ENCODE results near the gene ZMAT2. TPM values are rescaled to one million over a fixed set of nuclear protein-coding genes. Genes with fewer than 3 reads are reported as not detected.
A peak's percentile ranks its signal among the peaks of the same experiment; 100 is the strongest.
"Not testable (repeated sequence)": the region's sequence is repeated elsewhere in the genome, so short reads cannot be mapped to it uniquely, and the experiment has no call there.

The ZMAT2 gene
- total RNA-seq, result 34.2 TPM

- H3K4me3 ChIP-seq (ENCODE audit: low read length), result peak within 1 kb of the TSS; percentile 96
- H3K4me1 ChIP-seq (ENCODE audit: insufficient read depth, low read length), result peaks cover 19% of the 10 kb centered on the region
- H3K27me3 ChIP-seq (ENCODE audit: insufficient read depth, low read length), result no peaks in the 10 kb centered on the region
- no peaks in the 10 kb centered on the region for H3K9me3 ChIP-seq (ENCODE audit: low read depth, low read length)
These were observed at the start of gene ZMAT2 for GRCh38 chr5:140700177-140701144. ZMAT2 (plus strand) TSS chr5:140700447; CDS start chr5:140700461, 14 bp downstream.

- peaks cover 4% of the 10 kb centered on the region for H3K4me1 ChIP-seq (ENCODE audit: insufficient read depth, low read length)
- H3K27me3 ChIP-seq (ENCODE audit: insufficient read depth, low read length), result no peaks in the 10 kb centered on the region
- H3K4me3 ChIP-seq (ENCODE audit: low read length), result no peak overlapping the region
- no peaks in the 10 kb centered on the region for H3K9me3 ChIP-seq (ENCODE audit: low read depth, low read length)
These were observed 41.4 kb upstream of the ZMAT2 start for GRCh38 chr5:140658870-140659269.

DNA sequence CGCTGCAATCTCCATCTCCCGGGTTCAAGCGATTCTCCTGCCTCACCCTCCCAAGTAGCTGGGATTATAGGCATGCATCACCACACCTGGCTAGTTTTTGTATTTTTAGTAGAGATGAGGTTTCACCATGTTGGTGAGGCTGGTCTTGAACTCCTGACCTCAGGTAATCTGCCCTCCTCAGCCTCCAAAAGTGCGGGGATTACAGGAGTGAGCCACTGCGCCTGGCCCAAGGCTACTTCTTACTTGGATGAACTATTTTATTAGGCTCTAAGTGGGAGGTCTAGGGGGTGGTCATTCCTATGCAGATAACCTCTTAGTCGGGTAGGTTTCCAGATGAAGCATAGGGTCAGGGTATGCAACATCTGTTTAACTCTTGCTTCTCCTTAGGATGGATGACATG lies 39.9 kb upstream of the ZMAT2 start:
- not testable (repeated sequence) for H3K9me3 ChIP-seq (ENCODE audit: low read depth, low read length); H3K27me3 ChIP-seq (ENCODE audit: insufficient read depth, low read length); H3K4me3 ChIP-seq (ENCODE audit: low read length)
- peaks cover 11% of the 10 kb centered on the region for H3K4me1 ChIP-seq (ENCODE audit: insufficient read depth, low read length)

DNA sequence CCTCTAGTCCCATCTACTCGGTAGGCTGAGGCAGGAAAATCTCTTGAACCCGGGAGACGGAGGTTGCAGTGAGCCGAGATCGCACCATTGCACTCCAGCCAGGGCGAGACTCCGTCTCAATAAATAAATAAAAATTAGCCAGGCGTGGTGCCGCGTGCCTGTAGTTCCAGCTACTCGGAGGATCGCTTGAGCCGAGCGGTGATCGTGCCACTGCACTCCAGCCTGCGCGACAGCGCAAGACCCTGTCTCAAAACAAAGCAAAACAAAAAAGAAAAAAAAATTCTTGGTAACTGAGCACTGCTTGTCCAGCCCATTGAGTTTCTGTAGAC lies 36.3 kb upstream of the ZMAT2 start:
- Histone ChIP-seq H3K27me3 (ENCODE audit: insufficient read depth, low read length) (no peaks in the 10 kb centered on the region), H3K4me1 (ENCODE audit: insufficient read depth, low read length) (peaks cover 22% of the 10 kb centered on the region), H3K9me3 (ENCODE audit: low read depth, low read length) (no peaks in the 10 kb centered on the region), H3K4me3 (ENCODE audit: low read length) (peak overlapping the region; percentile 85)

- H3K27me3 ChIP-seq (ENCODE audit: insufficient read depth, low read length), result no peaks in the 10 kb centered on the region
- H3K9me3 ChIP-seq (ENCODE audit: low read depth, low read length), result no peaks in the 10 kb centered on the region
- H3K4me3 ChIP-seq (ENCODE audit: low read length), result peak within 1 kb of the TSS; percentile 85
These were observed 35.7 kb upstream of the ZMAT2 start, which contains the start of gene WDR55 for GRCh38 chr5:140664359-140665119. WDR55 (plus strand) TSS chr5:140664904; CDS start chr5:140664913, 9 bp downstream.

GRCh38 chr5:140671035-140671434 lies 29.2 kb upstream of the ZMAT2 start:
- not testable (repeated sequence) for H3K27me3 ChIP-seq (ENCODE audit: insufficient read depth, low read length); H3K4me3 ChIP-seq (ENCODE audit: low read length); H3K9me3 ChIP-seq (ENCODE audit: low read depth, low read length); H3K4me1 ChIP-seq (ENCODE audit: insufficient read depth, low read length)

More at GRCh38 chr5:140664359-140665119, 35.7 kb upstream of the ZMAT2 start, which contains the start of gene WDR55:
- H3K4me1 ChIP-seq (ENCODE audit: insufficient read depth, low read length), result peaks cover 22% of the 10 kb centered on the region

GRCh38 chr5:140671472-140672125 lies 28.6 kb upstream of the ZMAT2 start:
- Histone ChIP-seq H3K4me3 (ENCODE audit: low read length) (no peak overlapping the region), H3K9me3 (ENCODE audit: low read depth, low read length) (no peaks in the 10 kb centered on the region), H3K4me1 (ENCODE audit: insufficient read depth, low read length) (no peaks in the 10 kb centered on the region), H3K27me3 (ENCODE audit: insufficient read depth, low read length) (no peaks in the 10 kb centered on the region)

GRCh38 chr5:140672455-140673186 lies 27.6 kb upstream of the ZMAT2 start:
- Histone ChIP-seq H3K27me3 (ENCODE audit: insufficient read depth, low read length) (no peaks in the 10 kb centered on the region), H3K9me3 (ENCODE audit: low read depth, low read length) (no peaks in the 10 kb centered on the region), H3K4me1 (ENCODE audit: insufficient read depth, low read length) (no peaks in the 10 kb centered on the region), H3K4me3 (ENCODE audit: low read length) (no peak overlapping the region)

DNA sequence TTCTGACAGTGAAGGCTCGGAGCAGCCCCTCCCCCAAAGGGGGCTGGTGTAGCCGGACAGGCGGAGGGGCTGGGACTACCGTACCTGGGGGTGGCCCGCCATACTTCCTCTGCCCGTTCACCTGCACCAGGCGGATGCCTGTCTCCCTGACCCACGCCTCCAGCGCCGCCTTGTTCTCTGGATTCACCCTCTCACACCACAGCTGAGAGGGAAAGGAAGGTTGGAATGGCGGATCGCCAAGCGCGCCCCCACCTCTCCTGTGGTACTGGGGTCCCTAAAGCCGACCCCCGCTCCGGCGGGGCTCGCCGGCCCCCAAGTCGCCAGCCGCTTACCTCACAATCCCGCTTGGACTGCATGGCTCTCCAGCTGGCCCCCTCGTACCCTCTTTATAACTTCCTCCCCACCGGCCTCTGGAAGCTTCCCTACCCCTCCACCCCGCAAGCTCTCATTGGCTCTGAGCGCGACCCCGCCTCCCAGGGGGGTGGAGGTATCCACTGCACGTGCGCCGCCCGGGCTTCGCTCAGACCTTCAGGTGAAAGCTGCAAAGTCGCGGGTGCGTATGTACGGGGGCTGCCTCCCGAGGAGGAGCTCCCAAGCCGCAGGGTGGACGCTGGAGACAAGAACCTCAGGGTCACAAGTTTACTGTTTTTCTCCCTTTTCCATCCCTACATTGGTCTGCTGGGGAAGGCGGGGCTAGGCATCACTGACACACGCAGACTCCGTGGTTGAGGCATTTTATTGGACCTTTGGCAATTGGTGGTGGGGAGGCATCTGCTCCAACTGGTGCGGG lies 26.9 kb upstream of the ZMAT2 start, which contains the start of gene DND1:
DND1 (minus strand) TSS at position 390 of the 790 bp plus-strand sequence; CDS start at position 356, 34 bp downstream.
- Histone ChIP-seq H3K4me1 (ENCODE audit: insufficient read depth, low read length) (no peaks in the 10 kb centered on the region), H3K27me3 (ENCODE audit: insufficient read depth, low read length) (no peaks in the 10 kb centered on the region), H3K4me3 (ENCODE audit: low read length) (no peak within 1 kb of the TSS), H3K9me3 (ENCODE audit: low read depth, low read length) (no peaks in the 10 kb centered on the region)

DNA sequence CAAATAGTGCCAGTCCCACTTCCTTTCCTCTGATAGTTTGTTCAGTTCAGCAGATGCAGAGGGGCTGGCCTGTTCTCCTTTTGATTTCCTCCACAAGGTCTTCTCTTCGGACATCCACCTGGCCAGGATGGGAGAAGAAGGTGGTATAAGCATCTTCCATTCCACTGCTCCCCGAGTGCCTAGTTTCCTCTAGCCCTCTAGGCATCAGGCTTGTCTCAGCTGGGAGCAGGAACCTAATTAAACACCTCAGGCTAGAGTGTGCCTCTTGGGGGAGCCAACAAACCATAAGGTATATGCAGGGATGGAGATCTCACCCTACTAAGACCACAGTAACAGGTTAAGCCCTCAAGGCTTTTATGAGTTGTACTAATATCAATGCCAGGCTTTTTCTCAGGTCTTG lies 26.0 kb upstream of the ZMAT2 start:
- Histone ChIP-seq H3K4me1 (ENCODE audit: insufficient read depth, low read length) (no peaks in the 10 kb centered on the region), H3K27me3 (ENCODE audit: insufficient read depth, low read length) (no peaks in the 10 kb centered on the region), H3K9me3 (ENCODE audit: low read depth, low read length) (no peaks in the 10 kb centered on the region), H3K4me3 (ENCODE audit: low read length) (no peak overlapping the region)

GRCh38 chr5:140674629-140675028 lies 25.6 kb upstream of the ZMAT2 start:
- Histone ChIP-seq H3K9me3 (ENCODE audit: low read depth, low read length) (no peaks in the 10 kb centered on the region), H3K4me1 (ENCODE audit: insufficient read depth, low read length) (no peaks in the 10 kb centered on the region), H3K27me3 (ENCODE audit: insufficient read depth, low read length) (no peaks in the 10 kb centered on the region), H3K4me3 (ENCODE audit: low read length) (no peak overlapping the region)

DNA sequence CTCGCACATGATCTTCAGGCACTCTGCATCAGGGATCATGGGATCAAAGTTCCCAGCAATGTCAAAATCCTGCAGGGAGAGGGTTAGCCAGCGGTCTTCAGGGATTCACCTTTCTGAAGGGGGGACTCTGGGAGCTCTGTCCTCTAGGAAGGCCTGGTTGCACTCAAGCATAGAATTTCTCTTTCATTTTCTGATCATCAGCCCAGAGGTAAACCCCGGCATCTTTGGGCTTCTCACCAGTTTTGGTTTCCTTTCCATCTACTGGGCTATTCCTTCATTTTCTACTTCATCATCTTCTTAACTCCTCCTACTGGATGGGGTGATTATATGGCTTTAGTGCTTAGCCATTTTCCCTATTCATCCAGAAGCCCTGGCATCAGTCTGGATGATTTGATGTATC lies 22.3 kb upstream of the ZMAT2 start:
- Histone ChIP-seq H3K4me3 (ENCODE audit: low read length) (no peak overlapping the region), H3K9me3 (ENCODE audit: low read depth, low read length) (no peaks in the 10 kb centered on the region), H3K4me1 (ENCODE audit: insufficient read depth, low read length) (no peaks in the 10 kb centered on the region), H3K27me3 (ENCODE audit: insufficient read depth, low read length) (no peaks in the 10 kb centered on the region)

GRCh38 chr5:140678993-140679392 lies 21.3 kb upstream of the ZMAT2 start:
- Histone ChIP-seq H3K9me3 (ENCODE audit: low read depth, low read length) (no peaks in the 10 kb centered on the region), H3K4me3 (ENCODE audit: low read length) (no peak overlapping the region), H3K4me1 (ENCODE audit: insufficient read depth, low read length) (no peaks in the 10 kb centered on the region), H3K27me3 (ENCODE audit: insufficient read depth, low read length) (no peaks in the 10 kb centered on the region)

Data from mononuclear cell (primary cell).